ENCODE measurements around the gene STAB2.

STAB2 gene

GRCh38 chr12:103772367-103773108 is 185.5 kb downstream of the STAB2 start:
- H3K27ac ChIP-seq, result no peak overlapping the region
- POLR2A ChIA-PET (ENCODE audit: low non-redundant PET), result no interaction called here
- TF ChIP-seq CTCF (conservative IDR thresholded peaks at IDR 0.05; ENCODE audit: low read depth), result no peak
- DNase-seq (ENCODE audit: low spot score), result no peak
- CTCF ChIA-PET, result no interaction called here

- ChIA-PET CTCF (no interaction called here), POLR2A (ENCODE audit: low non-redundant PET) (no interaction called here)
- DNase-seq (ENCODE audit: low spot score), result no peak
- TF ChIP-seq CTCF (conservative IDR thresholded peaks at IDR 0.05; ENCODE audit: low read depth), result no peak
- no peak overlapping the region for H3K27ac ChIP-seq
Measured at GRCh38 chr12:103773109-103773910, 186.2 kb downstream of the STAB2 start.

GRCh38 chr12:103774977-103775560 is 188.0 kb downstream of the STAB2 start:
- no peak for TF ChIP-seq CTCF (conservative IDR thresholded peaks at IDR 0.05; ENCODE audit: low read depth)
- POLR2A ChIA-PET (ENCODE audit: low non-redundant PET), result no interaction called here
- H3K27ac ChIP-seq, result no peak overlapping the region
- DNase-seq (ENCODE audit: low spot score), result no peak
- CTCF ChIA-PET, result no interaction called here

DNA sequence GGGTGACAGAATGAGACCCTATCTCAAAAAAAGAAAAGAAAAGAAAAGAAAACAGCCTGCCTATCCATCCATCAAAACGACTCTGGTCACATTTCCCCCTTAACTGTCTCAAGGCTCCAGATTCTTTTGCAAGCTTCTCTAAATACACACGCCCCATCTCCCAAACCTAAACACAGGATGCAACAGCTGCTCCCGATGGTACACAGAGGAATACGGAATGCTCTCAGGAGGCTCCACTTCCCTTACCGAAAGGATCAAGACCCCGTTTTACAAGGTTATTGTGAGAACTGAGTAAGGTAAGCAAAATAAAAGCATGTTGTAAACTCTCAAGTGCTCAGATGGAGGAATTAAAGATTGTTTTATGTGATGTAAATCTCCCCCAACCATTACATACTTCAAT is 191.7 kb downstream of the STAB2 start:
- H3K27ac ChIP-seq, result no peak overlapping the region
- no peak for TF ChIP-seq CTCF (conservative IDR thresholded peaks at IDR 0.05; ENCODE audit: low read depth)
- ChIA-PET CTCF (no interaction called here), POLR2A (ENCODE audit: low non-redundant PET) (no interaction called here)
- DNase-seq (ENCODE audit: low spot score), result no peak

- ChIA-PET CTCF (interaction anchor here (0.8 kb wide), 1 partner anchor 61 kb away, joined by 3 read pairs; the partner anchor contains the start of gene NT5DC3), POLR2A (ENCODE audit: low non-redundant PET) (no interaction called here)
- TF ChIP-seq CTCF (conservative IDR thresholded peaks at IDR 0.05; ENCODE audit: low read depth), result no peak
- DNase-seq (ENCODE audit: low spot score), result no peak
- H3K27ac ChIP-seq, result peak overlapping the region; percentile 12; the same call in 1 of the 2 replicates
Measured at GRCh38 chr12:103779410-103780092, 192.5 kb downstream of the STAB2 start.

GRCh38 chr12:103780093-103780440 is 193.0 kb downstream of the STAB2 start:
- peak overlapping the region; percentile 12; the same call in 1 of the 2 replicates for H3K27ac ChIP-seq
- POLR2A ChIA-PET (ENCODE audit: low non-redundant PET), result no interaction called here
- no peak for TF ChIP-seq CTCF (conservative IDR thresholded peaks at IDR 0.05; ENCODE audit: low read depth)
- DNase-seq (ENCODE audit: low spot score), result no peak
- CTCF ChIA-PET, result interaction anchor here (0.8 kb wide), 1 partner anchor 61 kb away, joined by 3 read pairs; the partner anchor contains the start of gene NT5DC3

Data from RWPE1 (cell line).